ENCODE measurements around the gene TMX2. TPM values are rescaled to one million over a fixed set of nuclear protein-coding genes. Genes with fewer than 3 reads are reported as not detected.
"Not testable (repeated sequence)": the region's sequence is repeated elsewhere in the genome, so short reads cannot be mapped to it uniquely, and the experiment has no call there.

The TMX2 gene
- total and polyA plus RNA-seq, 10 of the 15 experiments (the other 5 are each of a cell fraction or from before 2014, with no cell fraction given), result 64.3 to 134 (median 91.6) TPM

- TF ChIP-seq E2F8 (IDR thresholded peaks at IDR 0.05; ENCODE audit: low read depth, partially characterized antibody) (no peak), RBBP5 (conservative IDR thresholded peaks at IDR 0.05) (no peak), PRDM15 (CRISPR knock-in tag; IDR thresholded peaks at IDR 0.05) (no peak)
Observed at GRCh38 chr11:57704932-57705331, 7.5 kb upstream of the TMX2 start (continued).

- H3K9me3 ChIP-seq (replicated peaks; ENCODE audit: control insufficient read depth, insufficient read depth, low read length); intact Hi-C loops (cut with micrococcal nuclease; ENCODE audit: unreplicated experiment); DNase-seq (ENCODE audit: low read depth, low spot score); H3K4me1 ChIP-seq (ENCODE audit: control insufficient read depth, insufficient read depth, low read length); H2AFZ ChIP-seq (ENCODE audit: control insufficient read depth, low read depth, low read length); FAIRE-seq; RAD21 ChIA-PET (ENCODE audit: unreplicated experiment); in situ Hi-C loops (cut with MboI); H3K27ac ChIP-seq (ENCODE audit: control insufficient read depth, insufficient read depth); H4K20me1 ChIP-seq (ENCODE audit: control insufficient read depth, insufficient read depth); ATAC-seq; H3K4me3 ChIP-seq; H3K27me3 ChIP-seq (replicated peaks in 1 of 2; ENCODE audit: control insufficient read depth in 2 of 2, insufficient read depth in 2 of 2, low read length in 1 of 2); H3K9ac ChIP-seq (ENCODE audit: control insufficient read depth, insufficient read depth, low read length); BruUV-seq (replicated peaks); POLR2A ChIA-PET; H3K79me2 ChIP-seq (ENCODE audit: control insufficient read depth, insufficient read depth, low read length); H3K4me2 ChIP-seq (ENCODE audit: control insufficient read depth, insufficient read depth): not testable (repeated sequence)
- WGBS (ENCODE audit: insufficient coverage, insufficient replicate concordance, low lambda C conversion rate, missing lambda C conversion rate), result 90% methylated on average over 6 of the region's 8 CpGs
- CTCF ChIA-PET, result interaction anchor here (2.4 kb wide), 1 partner anchor 95 kb away, joined by 8 read pairs; no protein-coding TSS in a partner anchor
- peaks cover 3 to 20% of the 10 kb centered on the region in 2 experiments for H3K36me3 ChIP-seq (ENCODE audit: control insufficient read depth in 2 of 2, insufficient read depth in 2 of 2, low read length in 1 of 2)
- SMC1A ChIA-PET (ENCODE audit: uncharacterized antibody, unreplicated experiment), result interaction anchor here (0.9 to 2.9 kb wide), 4 partner anchors 9 to 95 kb away, joined by 4 to 9 read pairs (median 6); no protein-coding TSS in a partner anchor
Observed at GRCh38 chr11:57705432-57705831, 7.0 kb upstream of the TMX2 start.
